Thyroid gland (tissue), 4 donors: ENCODE results near the gene COG2.
"Not testable (repeated sequence)": the region's sequence is repeated elsewhere in the genome, so short reads cannot be mapped to it uniquely, and the experiment has no call there.

Experiments used
- CTCF ChIP-seq, 6 experiments: fragments of 200-600 bp in 3 of 6; fragments of 450-650 bp in 3 of 6; sonication (generic) in 3 of 6; IDR thresholded peaks; one replicate each; pipeline ENCODE4 v1.5.1; 2016 to 2019; ENCODE audit warnings: antibody characterized with exemption in 6 of 6, mild to moderate bottlenecking in 2 of 6, inconsistent platforms in 1 of 6, moderate library complexity in 1 of 6
- POLR2A ChIP-seq, 2 donors: fragments of 450-650 bp; IDR thresholded peaks; one replicate each; pipeline ENCODE4 v1.6.1; 2017; ENCODE audit warnings: antibody characterized with exemption in 2 of 2, mild to moderate bottlenecking in 2 of 2, moderate library complexity in 1 of 2

GRCh38 chr1:230658103-230658502, 15.8 kb downstream of the COG2 start:
- not testable (repeated sequence) for TF ChIP-seq POLR2A, CTCF (IDR thresholded peaks at IDR 0.05)
